Thymus (tissue), 11 donors: ENCODE data around the gene UCHL1. TPM values are rescaled to one million over a fixed set of nuclear protein-coding genes. Genes with fewer than 3 reads are reported as not detected.

Source experiments
- DNase-seq, 9 donors: peaks; one replicate each; pipeline ENCODE4 v3.0.0-alpha.2; 2013; ENCODE audit warnings: low spot score in 9 of 9, low read depth in 6 of 9, missing footprints in 1 of 9
- H3K27ac ChIP-seq, 2 donors: one replicate each; pipeline ENCODE4 v1.5.1; 2013; ENCODE audit warnings: control low read depth in 1 of 2, low read depth in 1 of 2, low read length in 1 of 2, mild to moderate bottlenecking in 1 of 2, moderate library complexity in 1 of 2
- H3K27me3 ChIP-seq, 2 donors: one replicate each; pipeline ENCODE4 v1.5.1; 2013; ENCODE audit warnings: low read length in 1 of 2; ENCODE audit not compliant: control insufficient read depth in 2 of 2, insufficient read depth in 1 of 2
- H3K36me3 ChIP-seq, 2 donors: one replicate each; pipeline ENCODE4 v1.5.1; 2013; ENCODE audit warnings: low read length in 1 of 2, mild to moderate bottlenecking in 1 of 2, moderate library complexity in 1 of 2; ENCODE audit not compliant: control insufficient read depth in 2 of 2, insufficient read depth in 2 of 2
- H3K4me1 ChIP-seq, 2 donors: one replicate each; pipeline ENCODE4 v1.5.1; 2013; ENCODE audit warnings: low read length in 2 of 2; ENCODE audit not compliant: control insufficient read depth in 2 of 2, insufficient read depth in 2 of 2
- H3K4me3 ChIP-seq, 2 donors: one replicate each; pipeline ENCODE4 v1.5.1; 2013; ENCODE audit warnings: low read length in 2 of 2, control low read depth in 1 of 2, mild to moderate bottlenecking in 1 of 2
- H3K9me3 ChIP-seq, 2 donors: one replicate each; pipeline ENCODE4 v1.5.1; 2013; ENCODE audit warnings: low read length in 1 of 2, mild to moderate bottlenecking in 1 of 2; ENCODE audit not compliant: control insufficient read depth in 2 of 2, insufficient read depth in 1 of 2
- WGBS: extraction: QIAGEN DNeasy Blood & Tissue Kit; methylation state at CpG from one replicate; pipeline ENCODE4 v1.1.7; 2013; 5-methylcytosine and 5-hydroxymethylcytosine counted together
- polyA plus RNA-seq: library from polyadenylated mRNA; stranded (reverse); fragments of 200-250 nt; gene quantifications from one replicate; pipeline ENCODE4 v1.2.3, GENCODE V29; 2013
- total RNA-seq: library from RNA; stranded (reverse); fragments of 120-200 nt; gene quantifications from one replicate; pipeline ENCODE4 v1.2.4, GENCODE V29; 2013
- donor health status: healthy.

Gene UCHL1
- total and polyA plus RNA-seq, 2 donors, result 28.0 to 56.2 TPM

GRCh38 chr4:41290479-41290878 lies 33.8 kb downstream of the UCHL1 start:
- DNase-seq, result no peak
- 88% methylated on average over 4 of the region's 4 CpGs for WGBS
- Histone ChIP-seq H3K27ac (no peak overlapping the region), H3K36me3 (no peaks in the 10 kb centered on the region), H3K4me3 (no peak overlapping the region), H3K27me3 (no peaks in the 10 kb centered on the region), H3K9me3 (peaks cover 0 to 19% of the 10 kb centered on the region in 2 donors), H3K4me1 (no peaks in the 10 kb centered on the region)

GRCh38 chr4:41294445-41295062 lies 37.8 kb downstream of the UCHL1 start:
- H3K36me3 ChIP-seq, result no peaks in the 10 kb centered on the region
- peaks cover 0 to 14% of the 10 kb centered on the region in 2 donors for H3K9me3 ChIP-seq
- DNase-seq, result peak in 7 of 9 donors; percentile 3 to 28 (median 6)
- no peaks in the 10 kb centered on the region for H3K4me1 ChIP-seq
- WGBS, result 96% methylated on average over 7 of the region's 7 CpGs
- H3K27ac ChIP-seq, result no peak overlapping the region
- H3K27me3 ChIP-seq, result no peaks in the 10 kb centered on the region
- no peak overlapping the region for H3K4me3 ChIP-seq

- H3K9me3 ChIP-seq, result peaks cover 0 to 14% of the 10 kb centered on the region in 2 donors
- no peaks in the 10 kb centered on the region for H3K27me3 ChIP-seq
- no peak overlapping the region for H3K27ac ChIP-seq
- no peak for DNase-seq
- H3K36me3 ChIP-seq, result no peaks in the 10 kb centered on the region
- no peak overlapping the region for H3K4me3 ChIP-seq
- H3K4me1 ChIP-seq, result no peaks in the 10 kb centered on the region
- 90% methylated on average over 1 of the region's 1 CpG for WGBS
These were observed 40.3 kb downstream of the UCHL1 start for GRCh38 chr4:41296995-41297394.

- Histone ChIP-seq H3K27ac (no peak overlapping the region), H3K4me1 (no peaks in the 10 kb centered on the region), H3K36me3 (no peaks in the 10 kb centered on the region), H3K27me3 (no peaks in the 10 kb centered on the region), H3K9me3 (peaks cover 0 to 14% of the 10 kb centered on the region in 2 donors), H3K4me3 (no peak overlapping the region)
- no peak for DNase-seq
- WGBS, result 44% methylated on average over 2 of the region's 2 CpGs
These were observed 41.1 kb downstream of the UCHL1 start for GRCh38 chr4:41297832-41298231.

- Histone ChIP-seq H3K4me1 (no peaks in the 10 kb centered on the region), H3K4me3 (no peak overlapping the region), H3K9me3 (peaks cover 0 to 9% of the 10 kb centered on the region in 2 donors), H3K27me3 (no peaks in the 10 kb centered on the region), H3K27ac (no peak overlapping the region), H3K36me3 (no peaks in the 10 kb centered on the region)
- WGBS, result 95% methylated on average over 2 of the region's 2 CpGs
- DNase-seq, result no peak
These were observed 42.8 kb downstream of the UCHL1 start for GRCh38 chr4:41299486-41299885.

GRCh38 chr4:41301137-41301536 lies 44.4 kb downstream of the UCHL1 start:
- no peaks in the 10 kb centered on the region for H3K27me3 ChIP-seq
- H3K36me3 ChIP-seq, result no peaks in the 10 kb centered on the region
- H3K4me1 ChIP-seq, result no peaks in the 10 kb centered on the region
- WGBS, result 92% methylated on average over 4 of the region's 4 CpGs
- H3K4me3 ChIP-seq, result no peak overlapping the region
- no peak for DNase-seq
- no peak overlapping the region for H3K27ac ChIP-seq
- no peaks in the 10 kb centered on the region for H3K9me3 ChIP-seq

- Histone ChIP-seq H3K36me3 (no peaks in the 10 kb centered on the region), H3K27ac (no peak overlapping the region), H3K4me3 (no peak overlapping the region), H3K4me1 (no peaks in the 10 kb centered on the region), H3K9me3 (no peaks in the 10 kb centered on the region), H3K27me3 (no peaks in the 10 kb centered on the region)
- DNase-seq, result no peak
- WGBS, result 40% methylated on average over 3 of the region's 3 CpGs
These were observed 46.8 kb downstream of the UCHL1 start for GRCh38 chr4:41303372-41304118.

- Histone ChIP-seq H3K36me3 (no peaks in the 10 kb centered on the region), H3K27me3 (no peaks in the 10 kb centered on the region), H3K9me3 (no peaks in the 10 kb centered on the region), H3K4me3 (no peak overlapping the region), H3K27ac (no peak overlapping the region), H3K4me1 (no peaks in the 10 kb centered on the region)
- no peak for DNase-seq
- WGBS, result 93% methylated on average over 5 of the region's 5 CpGs
These were observed 47.5 kb downstream of the UCHL1 start for GRCh38 chr4:41304221-41304620.

- WGBS, result 96% methylated on average over 3 of the region's 3 CpGs
- Histone ChIP-seq H3K4me1 (no peaks in the 10 kb centered on the region), H3K4me3 (no peak overlapping the region), H3K9me3 (no peaks in the 10 kb centered on the region), H3K36me3 (no peaks in the 10 kb centered on the region), H3K27me3 (no peaks in the 10 kb centered on the region), H3K27ac (no peak overlapping the region)
- DNase-seq, result no peak
These were observed 48.7 kb downstream of the UCHL1 start for GRCh38 chr4:41305476-41305875.
